ENCODE measurements around the gene NLK.
"Not testable (repeated sequence)": the region's sequence is repeated elsewhere in the genome, so short reads cannot be mapped to it uniquely, and the experiment has no call there.

Gene NLK

GRCh38 chr17:28042657-28042720, at the start of gene NLK:
Gene NLK (plus strand): TSS chr17:28042677. CDS start chr17:28042874, 197 bp downstream.
- no peak for DNase-seq (ENCODE audit: low read depth)

GRCh38 chr17:27993161-27993695, 49.2 kb upstream of the NLK start:
- DNase-seq (ENCODE audit: low read depth) = no peak

GRCh38 chr17:27993723-27994310, 48.7 kb upstream of the NLK start:
- DNase-seq (ENCODE audit: low read depth) = no peak

GRCh38 chr17:27994586-27994985, 47.9 kb upstream of the NLK start:
- DNase-seq (ENCODE audit: low read depth) = no peak

- DNase-seq (ENCODE audit: low read depth) = no peak
These were observed 46.9 kb upstream of the NLK start for GRCh38 chr17:27995554-27995953.

- no peak for DNase-seq (ENCODE audit: low read depth)
These were observed 46.1 kb upstream of the NLK start for GRCh38 chr17:27996202-27997043.

- no peak for DNase-seq (ENCODE audit: low read depth)
These were observed 45.5 kb upstream of the NLK start for GRCh38 chr17:27997044-27997401.

GRCh38 chr17:27997522-27997921, 45.0 kb upstream of the NLK start:
- no peak for DNase-seq (ENCODE audit: low read depth)

- no peak for DNase-seq (ENCODE audit: low read depth)
These were observed 41.3 kb upstream of the NLK start for GRCh38 chr17:28001149-28001548.

- DNase-seq (ENCODE audit: low read depth) = no peak
These were observed 38.1 kb upstream of the NLK start for GRCh38 chr17:28004344-28004743.

GRCh38 chr17:28007925-28008324, 34.6 kb upstream of the NLK start:
- DNase-seq (ENCODE audit: low read depth) = not testable (repeated sequence)

GRCh38 chr17:28008513-28008912, 34.0 kb upstream of the NLK start:
- no peak for DNase-seq (ENCODE audit: low read depth)

- no peak for DNase-seq (ENCODE audit: low read depth)
These were observed 32.1 kb upstream of the NLK start for GRCh38 chr17:28010406-28010805.

GRCh38 chr17:28018439-28019070, 23.9 kb upstream of the NLK start:
- DNase-seq (ENCODE audit: low read depth) = no peak

GRCh38 chr17:28020515-28020914, 22.0 kb upstream of the NLK start:
- no peak for DNase-seq (ENCODE audit: low read depth)

- no peak for DNase-seq (ENCODE audit: low read depth)
These were observed 13.4 kb upstream of the NLK start for GRCh38 chr17:28029044-28029443.

GRCh38 chr17:28030386-28030785, 12.1 kb upstream of the NLK start:
- DNase-seq (ENCODE audit: low read depth) = no peak

- no peak for DNase-seq (ENCODE audit: low read depth)
These were observed 11.3 kb upstream of the NLK start for GRCh38 chr17:28031174-28031573.

GRCh38 chr17:28033972-28034714, 8.3 kb upstream of the NLK start:
- DNase-seq (ENCODE audit: low read depth) = no peak

- not testable (repeated sequence) for DNase-seq (ENCODE audit: low read depth)
These were observed 7.0 kb upstream of the NLK start for GRCh38 chr17:28035452-28035851.

GRCh38 chr17:28035884-28036283, 6.6 kb upstream of the NLK start:
- DNase-seq (ENCODE audit: low read depth) = not testable (repeated sequence)

- no peak for DNase-seq (ENCODE audit: low read depth)
These were observed 3.7 kb upstream of the NLK start for GRCh38 chr17:28038802-28039201.

- DNase-seq (ENCODE audit: low read depth) = no peak
These were observed 3.2 kb upstream of the NLK start for GRCh38 chr17:28039251-28039650.

Data from stimulated activated CD4-positive, alpha-beta T cell treated with anti-CD3 and anti-CD28 coated beads, Interleukin-2, amount 100 ng/mL, for 4 hours (primary cell).